Measurements from ENCODE around the gene STAT5B.

STAT5B gene

GRCh38 chr17:42275527-42276358 lies 448 bp downstream of the STAT5B start:
- peak overlapping the region; percentile 92 to 96 (median 93) for H3K9ac ChIP-seq
- TF ChIP-seq Cebpa-rat (IDR thresholded peaks at IDR 0.05): no peak
- H3K27me3 ChIP-seq: no peaks in the 10 kb centered on the region
- peaks cover 44 to 54% (median 49%) of the 10 kb centered on the region in 10 experiments for H3K4me1 ChIP-seq
- H3K4me3 ChIP-seq: peak overlapping the region; percentile 82 to 99 (median 89)
- H3K27ac ChIP-seq: peak overlapping the region; percentile 80 to 96 (median 93)
- no peaks in the 10 kb centered on the region for H3K9me3 ChIP-seq (replicated peaks in 1 of 11)
- no peaks in the 10 kb centered on the region for H3K36me3 ChIP-seq
- H3K4me2 ChIP-seq: peak overlapping the region; percentile 81 to 99 (median 94)
- peaks cover 0 to 40% (median 18%) of the 10 kb centered on the region in 11 experiments; a peak in 9 of 22 replicates for H4K20me1 ChIP-seq

GRCh38 chr17:42274812-42275526 lies 1.2 kb downstream of the STAT5B start:
- peaks cover 0 to 47% (median 19%) of the 10 kb centered on the region in 11 experiments; a peak in 9 of 22 replicates for H4K20me1 ChIP-seq
- peak overlapping the region; percentile 80 to 96 (median 93); a peak in 20 of 22 replicates for H3K27ac ChIP-seq

GRCh38 chr17:42274253-42274542 lies 2.0 kb downstream of the STAT5B start:
- Histone ChIP-seq H3K36me3 (no peaks in the 10 kb centered on the region), H3K9me3 (replicated peaks in 1 of 11) (no peaks in the 10 kb centered on the region), H3K4me3 (peak overlapping the region in 9 of 10 experiments; percentile 82 to 99 (median 90); a peak in 14 of 20 replicates), H4K20me1 (peaks cover 0 to 54% (median 27%) of the 10 kb centered on the region in 11 experiments; a peak in 9 of 22 replicates), H3K4me1 (peaks cover 44 to 56% (median 49%) of the 10 kb centered on the region in 10 experiments), H3K27ac (no peak overlapping the region), H3K4me2 (peak overlapping the region; percentile 81 to 99 (median 94)), H3K27me3 (no peaks in the 10 kb centered on the region), H3K9ac (peak overlapping the region in 3 of 11 experiments; percentile 92 to 95 (median 95); a peak in 2 of 22 replicates)
- no peak for TF ChIP-seq Cebpa-rat (IDR thresholded peaks at IDR 0.05)

More at GRCh38 chr17:42274812-42275526, 1.2 kb downstream of the STAT5B start:
- H3K27me3 ChIP-seq: no peaks in the 10 kb centered on the region
- peaks cover 44 to 56% (median 49%) of the 10 kb centered on the region in 10 experiments for H3K4me1 ChIP-seq
- H3K9me3 ChIP-seq (replicated peaks in 1 of 11): no peaks in the 10 kb centered on the region
- H3K9ac ChIP-seq: peak overlapping the region; percentile 92 to 96 (median 93)
- H3K36me3 ChIP-seq: no peaks in the 10 kb centered on the region
- H3K4me2 ChIP-seq: peak overlapping the region; percentile 81 to 99 (median 94)
- no peak for TF ChIP-seq Cebpa-rat (IDR thresholded peaks at IDR 0.05)
- H3K4me3 ChIP-seq: peak overlapping the region; percentile 82 to 99 (median 89)

- Histone ChIP-seq H3K4me3 (peak overlapping the region in 5 of 10 experiments; percentile 82 to 99 (median 90); a peak in 5 of 20 replicates), H3K9me3 (replicated peaks in 1 of 11) (no peaks in the 10 kb centered on the region), H4K20me1 (peaks cover 0 to 60% (median 27%) of the 10 kb centered on the region in 11 experiments; a peak in 10 of 22 replicates), H3K4me1 (peaks cover 44 to 56% (median 49%) of the 10 kb centered on the region in 10 experiments), H3K36me3 (no peaks in the 10 kb centered on the region), H3K4me2 (peak overlapping the region; percentile 81 to 99 (median 94)), H3K9ac (no peak overlapping the region), H3K27ac (no peak overlapping the region), H3K27me3 (no peaks in the 10 kb centered on the region)
- TF ChIP-seq Cebpa-rat (IDR thresholded peaks at IDR 0.05): no peak
Observed at GRCh38 chr17:42273474-42274252, 2.5 kb downstream of the STAT5B start.

GRCh38 chr17:42272162-42272907 lies 3.9 kb downstream of the STAT5B start:
- Histone ChIP-seq H3K4me3 (no peak overlapping the region), H3K27ac (no peak overlapping the region), H3K27me3 (no peaks in the 10 kb centered on the region), H3K4me2 (peak overlapping the region; percentile 51 to 98 (median 93)), H3K9ac (no peak overlapping the region; a peak in 1 of 22 replicates), H3K9me3 (replicated peaks in 1 of 11) (no peaks in the 10 kb centered on the region), H3K4me1 (peaks cover 42 to 57% (median 47%) of the 10 kb centered on the region in 10 experiments), H4K20me1 (peaks cover 0 to 68% (median 29%) of the 10 kb centered on the region in 11 experiments; a peak in 10 of 22 replicates), H3K36me3 (0 out of 22 replicates have a peak, but pooled peaks cover 0 to 4% (median 0%) of the 10 kb centered on the region in 11 experiments)
- no peak for TF ChIP-seq Cebpa-rat (IDR thresholded peaks at IDR 0.05)

- peaks cover 0 to 68% (median 29%) of the 10 kb centered on the region in 11 experiments; a peak in 10 of 22 replicates for H4K20me1 ChIP-seq
- H3K27ac ChIP-seq: no peak overlapping the region
- peak overlapping the region in 8 of 11 experiments; percentile 68 to 98 (median 95); a peak in 13 of 22 replicates for H3K4me2 ChIP-seq
- H3K4me3 ChIP-seq: no peak overlapping the region
- H3K9ac ChIP-seq: no peak overlapping the region
- H3K36me3 ChIP-seq: 0 out of 22 replicates have a peak, but pooled peaks cover 0 to 7% (median 0%) of the 10 kb centered on the region in 11 experiments
- no peak for TF ChIP-seq Cebpa-rat (IDR thresholded peaks at IDR 0.05)
- no peaks in the 10 kb centered on the region for H3K27me3 ChIP-seq
- H3K9me3 ChIP-seq (replicated peaks in 1 of 11): no peaks in the 10 kb centered on the region
- H3K4me1 ChIP-seq: peaks cover 36 to 57% (median 41%) of the 10 kb centered on the region in 10 experiments
Observed at GRCh38 chr17:42271779-42272035, 4.5 kb downstream of the STAT5B start.

- Histone ChIP-seq H4K20me1 (peaks cover 0 to 68% (median 29%) of the 10 kb centered on the region in 11 experiments; a peak in 10 of 22 replicates), H3K9me3 (replicated peaks in 1 of 11) (no peaks in the 10 kb centered on the region), H3K4me2 (peak overlapping the region in 3 of 11 experiments; percentile 30 to 97 (median 93); a peak in 5 of 22 replicates), H3K9ac (no peak overlapping the region), H3K27ac (no peak overlapping the region), H3K4me1 (peaks cover 33 to 59% (median 39%) of the 10 kb centered on the region in 10 experiments), H3K27me3 (no peaks in the 10 kb centered on the region), H3K4me3 (no peak overlapping the region), H3K36me3 (0 out of 22 replicates have a peak, but pooled peaks cover 0 to 7% (median 0%) of the 10 kb centered on the region in 11 experiments)
- TF ChIP-seq Cebpa-rat (IDR thresholded peaks at IDR 0.05): no peak
Observed at GRCh38 chr17:42271006-42271778, 5.0 kb downstream of the STAT5B start.
